ENCODE results near the gene CACNA1I.
"Not testable (repeated sequence)": the region's sequence is repeated elsewhere in the genome, so short reads cannot be mapped to it uniquely, and the experiment has no call there.

Gene CACNA1I

GRCh38 chr22:39721206-39722031, 150.9 kb downstream of the CACNA1I start:
- DNase-seq (ENCODE audit: low read depth) = no peak

GRCh38 chr22:39722032-39722325, 151.4 kb downstream of the CACNA1I start:
- DNase-seq (ENCODE audit: low read depth) = no peak

GRCh38 chr22:39722501-39722900, 151.9 kb downstream of the CACNA1I start:
- DNase-seq (ENCODE audit: low read depth) = no peak

GRCh38 chr22:39723463-39723862, 152.9 kb downstream of the CACNA1I start:
- DNase-seq (ENCODE audit: low read depth) = no peak

- no peak for DNase-seq (ENCODE audit: low read depth)
Observed at GRCh38 chr22:39723899-39724351, 153.4 kb downstream of the CACNA1I start.

GRCh38 chr22:39724390-39724789, 153.8 kb downstream of the CACNA1I start:
- DNase-seq (ENCODE audit: low read depth) = no peak

- no peak for DNase-seq (ENCODE audit: low read depth)
Observed at GRCh38 chr22:39724857-39725256, 154.3 kb downstream of the CACNA1I start.

GRCh38 chr22:39725351-39726035, 154.9 kb downstream of the CACNA1I start:
- no peak for DNase-seq (ENCODE audit: low read depth)

GRCh38 chr22:39727541-39727940, 157.0 kb downstream of the CACNA1I start:
- DNase-seq (ENCODE audit: low read depth) = no peak

- DNase-seq (ENCODE audit: low read depth) = no peak
Observed at GRCh38 chr22:39728236-39728860, 157.8 kb downstream of the CACNA1I start.

GRCh38 chr22:39729141-39729934, 158.8 kb downstream of the CACNA1I start:
- no peak for DNase-seq (ENCODE audit: low read depth)

GRCh38 chr22:39731481-39731880, 160.9 kb downstream of the CACNA1I start:
- DNase-seq (ENCODE audit: low read depth) = no peak

GRCh38 chr22:39731881-39732555, 161.5 kb downstream of the CACNA1I start:
- no peak for DNase-seq (ENCODE audit: low read depth)

GRCh38 chr22:39732625-39733024, 162.1 kb downstream of the CACNA1I start:
- DNase-seq (ENCODE audit: low read depth) = no peak

- no peak for DNase-seq (ENCODE audit: low read depth)
Observed at GRCh38 chr22:39733191-39733590, 162.6 kb downstream of the CACNA1I start.

- not testable (repeated sequence) for DNase-seq (ENCODE audit: low read depth)
Observed at GRCh38 chr22:39734046-39734445, 163.5 kb downstream of the CACNA1I start.

- no peak for DNase-seq (ENCODE audit: low read depth)
Observed at GRCh38 chr22:39734866-39735265, 164.3 kb downstream of the CACNA1I start.

GRCh38 chr22:39735776-39736175, 165.2 kb downstream of the CACNA1I start:
- no peak for DNase-seq (ENCODE audit: low read depth)

GRCh38 chr22:39738746-39739145, 168.2 kb downstream of the CACNA1I start:
- no peak for DNase-seq (ENCODE audit: low read depth)

All from activated gamma-delta T cell treated with anti-CD3 and anti-CD28 coated beads, Interleukin-2, amount 50 U/mL, for 16 hours (primary cell).